Measurements from ENCODE around the gene PLCH1.

PLCH1 gene

GRCh38 chr3:155370198-155370597 is 374.7 kb downstream of the PLCH1 start:
- H3K79me2 ChIP-seq (ENCODE audit: insufficient read depth, low read length): no peaks in the 10 kb centered on the region
- H3K4me2 ChIP-seq (ENCODE audit: insufficient read depth, low read length): no peak overlapping the region
- H3K27ac ChIP-seq (ENCODE audit: low read length): no peak overlapping the region
- H3K4me3 ChIP-seq (ENCODE audit: low read depth in 1 of 2, low read length in 2 of 2): no peak overlapping the region
- DNase-seq: no peak
- H3K4me1 ChIP-seq (ENCODE audit: insufficient read depth, low read length): no peaks in the 10 kb centered on the region
- H3K9me3 ChIP-seq (ENCODE audit: insufficient read depth, low read length, severe bottlenecking): peaks cover 4% of the 10 kb centered on the region
- TF ChIP-seq CTCF (IDR thresholded peaks at IDR 0.05; ENCODE audit: borderline replicate concordance, extremely low read depth, low read length, poor library complexity, severe bottlenecking) (no peak), EZH2 (IDR thresholded peaks at IDR 0.05; ENCODE audit: borderline replicate concordance, low read depth, low read length, severe bottlenecking) (no peak)
- ATAC-seq (ENCODE audit: insufficient read depth, low read depth): no peak
- no peaks in the 10 kb centered on the region for H3K27me3 ChIP-seq (ENCODE audit: insufficient read depth, low read length, poor library complexity)
- H3K36me3 ChIP-seq (ENCODE audit: insufficient read depth, low read length): no peaks in the 10 kb centered on the region
- no peak overlapping the region for H3K9ac ChIP-seq (ENCODE audit: low read depth, low read length)
- H2AFZ ChIP-seq (ENCODE audit: low read depth, low read length): no peak overlapping the region
- H4K20me1 ChIP-seq (ENCODE audit: insufficient read depth, low read length): no peaks in the 10 kb centered on the region

- TF ChIP-seq CTCF (IDR thresholded peaks at IDR 0.05; ENCODE audit: borderline replicate concordance, extremely low read depth, low read length, poor library complexity, severe bottlenecking) (no peak), EZH2 (IDR thresholded peaks at IDR 0.05; ENCODE audit: borderline replicate concordance, low read depth, low read length, severe bottlenecking) (no peak)
- DNase-seq (no peak), ATAC-seq (ENCODE audit: insufficient read depth, low read depth) (no peak)
- H3K9ac ChIP-seq (ENCODE audit: low read depth, low read length): no peak overlapping the region
- H3K27ac ChIP-seq (ENCODE audit: low read length): no peak overlapping the region
- H3K27me3 ChIP-seq (ENCODE audit: insufficient read depth, low read length, poor library complexity): no peaks in the 10 kb centered on the region
- no peak overlapping the region for H3K4me2 ChIP-seq (ENCODE audit: insufficient read depth, low read length)
- no peak overlapping the region for H3K4me3 ChIP-seq (ENCODE audit: low read depth in 1 of 2, low read length in 2 of 2)
- no peak overlapping the region for H2AFZ ChIP-seq (ENCODE audit: low read depth, low read length)
- no peaks in the 10 kb centered on the region for H3K36me3 ChIP-seq (ENCODE audit: insufficient read depth, low read length)
- H3K9me3 ChIP-seq (ENCODE audit: insufficient read depth, low read length, severe bottlenecking): peaks cover 8% of the 10 kb centered on the region
- no peaks in the 10 kb centered on the region for H3K79me2 ChIP-seq (ENCODE audit: insufficient read depth, low read length)
- H4K20me1 ChIP-seq (ENCODE audit: insufficient read depth, low read length): no peaks in the 10 kb centered on the region
- H3K4me1 ChIP-seq (ENCODE audit: insufficient read depth, low read length): no peaks in the 10 kb centered on the region
These were observed 375.1 kb downstream of the PLCH1 start for GRCh38 chr3:155369735-155370134.

GRCh38 chr3:155369244-155369643 is 375.6 kb downstream of the PLCH1 start:
- Histone ChIP-seq H3K9me3 (ENCODE audit: insufficient read depth, low read length, severe bottlenecking) (peaks cover 8% of the 10 kb centered on the region), H3K4me3 (ENCODE audit: low read depth in 1 of 2, low read length in 2 of 2) (no peak overlapping the region), H3K4me1 (ENCODE audit: insufficient read depth, low read length) (no peaks in the 10 kb centered on the region), H3K79me2 (ENCODE audit: insufficient read depth, low read length) (no peaks in the 10 kb centered on the region), H3K27me3 (ENCODE audit: insufficient read depth, low read length, poor library complexity) (no peaks in the 10 kb centered on the region), H3K27ac (ENCODE audit: low read length) (no peak overlapping the region), H4K20me1 (ENCODE audit: insufficient read depth, low read length) (no peaks in the 10 kb centered on the region), H3K4me2 (ENCODE audit: insufficient read depth, low read length) (no peak overlapping the region), H3K36me3 (ENCODE audit: insufficient read depth, low read length) (no peaks in the 10 kb centered on the region), H3K9ac (ENCODE audit: low read depth, low read length) (no peak overlapping the region), H2AFZ (ENCODE audit: low read depth, low read length) (no peak overlapping the region)
- ATAC-seq (ENCODE audit: insufficient read depth, low read depth) (no peak), DNase-seq (no peak)
- TF ChIP-seq CTCF (IDR thresholded peaks at IDR 0.05; ENCODE audit: borderline replicate concordance, extremely low read depth, low read length, poor library complexity, severe bottlenecking) (no peak), EZH2 (IDR thresholded peaks at IDR 0.05; ENCODE audit: borderline replicate concordance, low read depth, low read length, severe bottlenecking) (no peak)

GRCh38 chr3:155368786-155369185 is 376.1 kb downstream of the PLCH1 start:
- H3K27me3 ChIP-seq (ENCODE audit: insufficient read depth, low read length, poor library complexity): no peaks in the 10 kb centered on the region
- no peaks in the 10 kb centered on the region for H3K36me3 ChIP-seq (ENCODE audit: insufficient read depth, low read length)
- H4K20me1 ChIP-seq (ENCODE audit: insufficient read depth, low read length): no peaks in the 10 kb centered on the region
- H3K27ac ChIP-seq (ENCODE audit: low read length): no peak overlapping the region
- DNase-seq: no peak
- TF ChIP-seq EZH2 (IDR thresholded peaks at IDR 0.05; ENCODE audit: borderline replicate concordance, low read depth, low read length, severe bottlenecking) (no peak), CTCF (IDR thresholded peaks at IDR 0.05; ENCODE audit: borderline replicate concordance, extremely low read depth, low read length, poor library complexity, severe bottlenecking) (no peak)
- H3K79me2 ChIP-seq (ENCODE audit: insufficient read depth, low read length): no peaks in the 10 kb centered on the region
- H3K4me2 ChIP-seq (ENCODE audit: insufficient read depth, low read length): no peak overlapping the region
- no peak overlapping the region for H3K9ac ChIP-seq (ENCODE audit: low read depth, low read length)
- no peak overlapping the region for H2AFZ ChIP-seq (ENCODE audit: low read depth, low read length)
- no peaks in the 10 kb centered on the region for H3K4me1 ChIP-seq (ENCODE audit: insufficient read depth, low read length)
- H3K9me3 ChIP-seq (ENCODE audit: insufficient read depth, low read length, severe bottlenecking): peaks cover 8% of the 10 kb centered on the region
- no peak for ATAC-seq (ENCODE audit: insufficient read depth, low read depth)
- H3K4me3 ChIP-seq (ENCODE audit: low read depth in 1 of 2, low read length in 2 of 2): no peak overlapping the region

Measured in DND-41 (cell line).